Lower lobe of right lung (tissue), 2 donors: Measurements from ENCODE around the gene MPV17L2. TPM values are rescaled to one million over a fixed set of nuclear protein-coding genes. Genes with fewer than 3 reads are reported as not detected.
A peak's percentile ranks its signal among the peaks of the same experiment; 100 is the strongest.

Source experiments
- ATAC-seq, 2 donors: fragments of 200-7000 bp; cut with Tn5 transposase; one replicate each; pipeline ENCODE4 v1.9.1; 2020 to 2022; ENCODE audit warnings: mild to moderate bottlenecking in 2 of 2, moderate library complexity in 2 of 2
- DNase-seq: peaks from one replicate; pipeline ENCODE4 v3.0.0-alpha.2; 2020
- H3K27ac ChIP-seq: fragments of 200-600 bp; one replicate; pipeline ENCODE4 v1.8.0; 2022
- H3K27me3 ChIP-seq: fragments of 200-600 bp; one replicate; pipeline ENCODE4 v1.8.0; 2022; ENCODE audit warnings: low read depth
- H3K36me3 ChIP-seq: fragments of 200-600 bp; one replicate; pipeline ENCODE4 v1.8.0; 2022; ENCODE audit warnings: mild to moderate bottlenecking
- H3K4me1 ChIP-seq: fragments of 200-600 bp; one replicate; pipeline ENCODE4 v1.8.0; 2022
- H3K4me3 ChIP-seq: fragments of 200-600 bp; one replicate; pipeline ENCODE4 v1.8.0; 2022; ENCODE audit warnings: mild to moderate bottlenecking
- H3K9me3 ChIP-seq: fragments of 200-600 bp; one replicate; pipeline ENCODE4 v1.8.0; 2022
- intact Hi-C: fragments of 100-400 bp; cut with DNase I; formaldehyde crosslinking; loops from one replicate; pipeline ENCODE4 v1.11.0; 2022
- total RNA-seq: library from RNA; stranded (reverse); fragmentation: NEBNext Ultra II Directional; extraction: Animal tissue kit (Norgen Biotek cat#: 25700); gene quantifications from one replicate; pipeline ENCODE4 v1.2.1, GENCODE V29; 2021
- TF ChIP-seq, protein P1 (sequence below): fragments of 200-600 bp; IDR thresholded peaks from one replicate; pipeline ENCODE4 v1.8.0; 2022; ENCODE audit warnings: antibody characterized with exemption, mild to moderate bottlenecking
- donor health status: DM: no; HTN: yes; CAD: no; lungs with severe emphysema.

MPV17L2 gene
- total RNA-seq, 1 donor from 2014 or later = 6.6 TPM

DNA sequence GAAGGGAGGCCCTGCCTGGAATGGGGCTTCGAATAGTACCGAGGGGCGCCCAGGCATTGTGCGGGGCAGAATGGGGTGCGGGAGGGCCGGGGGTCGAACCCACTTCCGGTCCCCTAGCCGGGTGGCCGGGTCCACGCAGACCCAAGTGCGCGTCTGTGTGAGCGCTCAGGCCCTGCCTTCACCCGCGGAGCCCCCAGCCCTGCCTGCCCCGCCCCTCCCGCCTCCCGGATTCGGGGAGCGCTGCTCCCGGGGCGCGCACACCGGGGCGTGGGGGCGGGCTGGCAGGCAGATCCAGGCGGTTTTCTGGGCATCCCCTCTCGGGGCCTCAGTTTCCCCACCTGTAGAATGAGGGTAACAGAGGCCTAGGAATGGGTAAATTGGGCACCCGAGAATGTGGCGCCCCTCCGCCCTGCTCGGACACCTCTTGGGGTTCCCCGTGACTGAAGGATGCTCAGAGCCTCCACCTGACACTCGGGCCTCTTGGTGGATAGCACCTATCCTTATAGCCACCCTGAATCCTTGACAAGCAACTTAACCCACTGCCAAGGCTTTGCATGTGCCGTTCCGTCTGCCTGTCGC lies 39.4 kb upstream of the MPV17L2 start:
- H3K4me3 ChIP-seq = peak overlapping the region; percentile 83
- intact Hi-C loops = no loop called here
- DNase-seq = peak; percentile 59
- peak overlapping the region; percentile 95 for H3K27ac ChIP-seq
- ATAC-seq = peak; percentile 0
- peaks cover 12% of the 10 kb centered on the region for H3K36me3 ChIP-seq
- TF ChIP-seq, protein P1, sequence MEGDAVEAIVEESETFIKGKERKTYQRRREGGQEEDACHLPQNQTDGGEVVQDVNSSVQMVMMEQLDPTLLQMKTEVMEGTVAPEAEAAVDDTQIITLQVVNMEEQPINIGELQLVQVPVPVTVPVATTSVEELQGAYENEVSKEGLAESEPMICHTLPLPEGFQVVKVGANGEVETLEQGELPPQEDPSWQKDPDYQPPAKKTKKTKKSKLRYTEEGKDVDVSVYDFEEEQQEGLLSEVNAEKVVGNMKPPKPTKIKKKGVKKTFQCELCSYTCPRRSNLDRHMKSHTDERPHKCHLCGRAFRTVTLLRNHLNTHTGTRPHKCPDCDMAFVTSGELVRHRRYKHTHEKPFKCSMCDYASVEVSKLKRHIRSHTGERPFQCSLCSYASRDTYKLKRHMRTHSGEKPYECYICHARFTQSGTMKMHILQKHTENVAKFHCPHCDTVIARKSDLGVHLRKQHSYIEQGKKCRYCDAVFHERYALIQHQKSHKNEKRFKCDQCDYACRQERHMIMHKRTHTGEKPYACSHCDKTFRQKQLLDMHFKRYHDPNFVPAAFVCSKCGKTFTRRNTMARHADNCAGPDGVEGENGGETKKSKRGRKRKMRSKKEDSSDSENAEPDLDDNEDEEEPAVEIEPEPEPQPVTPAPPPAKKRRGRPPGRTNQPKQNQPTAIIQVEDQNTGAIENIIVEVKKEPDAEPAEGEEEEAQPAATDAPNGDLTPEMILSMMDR = no peak
- H3K4me1 ChIP-seq = peaks cover 48% of the 10 kb centered on the region
- no peaks in the 10 kb centered on the region for H3K9me3 ChIP-seq
- no peaks in the 10 kb centered on the region for H3K27me3 ChIP-seq

DNA sequence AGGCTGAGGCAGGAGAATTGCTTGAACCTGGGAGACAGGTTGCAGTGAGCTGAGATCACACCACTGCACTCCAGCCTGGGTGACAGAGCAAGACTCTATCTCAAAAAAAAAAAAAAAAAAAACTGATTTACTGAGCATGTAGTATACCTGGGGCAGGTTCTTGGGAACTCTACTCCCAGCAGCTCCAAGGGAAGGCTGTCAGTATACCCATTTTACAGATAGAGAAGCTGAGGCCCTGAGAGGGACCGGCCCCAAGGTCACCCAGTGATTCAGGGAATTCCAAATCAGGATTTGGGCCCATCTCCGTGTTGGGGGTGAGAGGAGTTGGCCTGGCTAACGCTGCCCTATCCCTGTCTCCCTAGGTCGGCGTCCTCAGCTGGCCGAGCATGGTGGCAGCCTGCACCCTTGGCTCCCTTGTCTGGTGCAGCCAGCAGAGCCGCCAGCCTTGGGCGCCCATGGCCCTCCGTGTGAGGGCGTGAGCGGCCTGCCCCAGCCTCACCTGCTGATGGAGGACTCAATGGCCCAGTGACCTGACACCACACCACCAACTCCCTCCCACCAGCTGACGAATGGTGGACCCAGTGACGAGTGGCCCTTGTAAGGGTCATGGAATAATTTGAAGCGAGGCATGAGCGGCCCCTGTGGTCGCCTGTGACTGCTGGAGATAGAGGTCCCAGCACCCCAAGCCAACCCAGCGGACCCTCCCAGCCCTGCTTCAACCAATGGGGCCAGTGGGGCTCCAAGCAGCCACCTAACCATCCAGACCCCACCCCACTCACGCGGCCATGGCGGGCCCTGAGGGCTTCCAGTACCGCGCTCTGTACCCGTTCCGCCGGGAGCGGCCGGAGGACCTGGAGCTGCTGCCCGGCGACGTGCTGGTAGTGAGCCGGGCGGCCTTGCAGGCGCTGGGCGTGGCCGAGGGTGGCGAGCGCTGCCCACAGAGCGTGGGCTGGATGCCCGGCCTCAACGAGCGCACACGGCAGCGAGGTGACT lies 37.6 kb upstream of the MPV17L2 start:
- Histone ChIP-seq H3K4me3 (peak overlapping the region; percentile 7), H3K9me3 (no peaks in the 10 kb centered on the region), H3K36me3 (peaks cover 12% of the 10 kb centered on the region), H3K27ac (peak overlapping the region; percentile 38), H3K4me1 (peaks cover 48% of the 10 kb centered on the region), H3K27me3 (no peaks in the 10 kb centered on the region)
- TF ChIP-seq, protein P1 = no peak
- ATAC-seq (no peak), DNase-seq (peak; percentile 75)
- intact Hi-C loops = no loop called here

DNA sequence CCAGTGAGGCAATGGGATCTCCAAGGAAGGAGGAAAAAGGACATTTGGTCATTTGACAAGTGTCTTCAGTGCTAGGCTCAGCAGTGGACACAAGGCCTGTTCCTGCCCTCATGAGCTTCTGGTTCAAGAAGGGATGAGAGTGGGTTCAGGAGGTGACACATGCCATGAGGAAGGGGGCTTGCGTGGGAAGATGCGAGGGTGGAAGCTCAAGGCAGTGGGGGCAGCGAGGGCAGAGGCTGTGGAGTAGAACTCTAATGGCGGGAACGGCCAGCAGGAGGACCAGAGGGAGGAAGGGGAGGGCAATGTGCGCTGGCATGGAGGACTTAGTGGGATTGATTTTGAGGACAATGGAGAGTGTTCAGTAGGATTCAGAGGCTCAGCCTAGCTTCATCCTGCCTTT lies 36.8 kb upstream of the MPV17L2 start:
- Histone ChIP-seq H3K9me3 (no peaks in the 10 kb centered on the region), H3K36me3 (peaks cover 12% of the 10 kb centered on the region), H3K27ac (peak overlapping the region; percentile 59), H3K27me3 (no peaks in the 10 kb centered on the region), H3K4me1 (peaks cover 53% of the 10 kb centered on the region), H3K4me3 (peak overlapping the region; percentile 7)
- TF ChIP-seq, protein P1 = no peak
- intact Hi-C loops = no loop called here
- no peak for DNase-seq
- ATAC-seq = no peak

DNA sequence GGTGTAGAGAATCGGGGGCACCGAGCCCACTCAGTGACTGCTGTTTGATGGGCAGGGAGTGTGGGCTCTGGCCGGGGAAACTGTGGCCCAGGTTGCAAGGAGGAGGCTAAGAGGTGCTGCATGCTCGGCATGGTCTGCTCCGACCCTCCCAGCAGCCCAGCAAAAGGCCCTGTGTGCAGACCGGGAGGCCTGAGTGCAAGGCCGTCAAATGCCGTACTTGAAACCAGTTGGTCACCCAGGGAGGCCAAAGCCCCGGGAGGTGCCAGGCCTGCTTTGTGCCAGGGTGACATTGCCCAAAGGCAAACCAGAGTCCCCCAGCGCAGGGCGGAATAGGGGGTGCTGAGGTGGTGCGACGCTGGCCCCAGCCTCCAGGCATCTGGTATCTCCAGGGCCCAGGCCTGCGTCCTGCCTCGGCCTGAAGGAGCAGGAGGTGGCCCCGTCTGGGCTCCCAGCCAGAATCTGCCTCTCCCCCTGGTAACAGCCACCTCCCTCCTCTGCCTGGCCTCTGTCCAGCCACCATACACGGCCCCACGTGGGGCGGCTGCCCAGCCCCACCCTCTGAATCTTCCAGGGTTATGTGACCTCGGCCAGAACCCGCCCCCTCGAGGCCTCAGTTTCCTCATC lies 36.1 kb upstream of the MPV17L2 start:
- H3K9me3 ChIP-seq = no peaks in the 10 kb centered on the region
- no peaks in the 10 kb centered on the region for H3K27me3 ChIP-seq
- peaks cover 52% of the 10 kb centered on the region for H3K4me1 ChIP-seq
- peak overlapping the region; percentile 59 for H3K27ac ChIP-seq
- intact Hi-C loops = no loop called here
- H3K36me3 ChIP-seq = peaks cover 15% of the 10 kb centered on the region
- TF ChIP-seq, protein P1 = no peak
- peak; percentile 11 to 24 for ATAC-seq
- no peak overlapping the region for H3K4me3 ChIP-seq
- peak; percentile 92 for DNase-seq

DNA sequence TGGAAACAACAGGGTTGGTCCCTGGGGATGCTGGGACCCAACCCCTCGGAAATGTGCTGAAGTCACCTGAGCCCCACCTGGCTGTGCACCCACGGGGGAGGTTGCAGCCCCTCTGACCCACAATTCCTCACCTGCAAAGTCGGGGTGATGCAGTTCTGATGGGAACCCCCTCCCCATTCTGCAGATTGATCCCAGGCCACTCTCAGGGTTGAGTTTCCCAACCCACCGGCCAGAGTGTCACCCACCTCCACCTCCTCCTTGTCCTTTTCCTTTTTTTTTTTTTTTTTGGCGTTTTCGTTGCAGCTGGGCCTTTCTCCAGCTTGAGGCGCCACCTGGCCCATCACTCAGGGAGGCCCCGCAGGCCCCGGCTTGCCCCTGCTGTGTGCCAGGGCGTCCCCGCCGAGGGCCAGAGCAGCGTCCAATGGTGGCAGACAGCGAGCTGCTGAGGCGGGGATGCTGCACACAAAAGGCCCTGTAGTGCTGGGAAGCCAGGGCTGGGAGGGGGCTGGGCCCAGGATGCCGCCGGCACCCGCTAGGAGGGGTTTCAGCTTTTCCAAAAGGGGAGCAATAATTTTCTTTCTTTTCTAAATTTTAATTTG lies 35.5 kb upstream of the MPV17L2 start:
- TF ChIP-seq, protein P1 = no peak
- ATAC-seq (no peak), DNase-seq (no peak)
- no peak overlapping the region for H3K4me3 ChIP-seq
- no peaks in the 10 kb centered on the region for H3K27me3 ChIP-seq
- intact Hi-C loops = no loop called here
- H3K36me3 ChIP-seq = peaks cover 21% of the 10 kb centered on the region
- no peaks in the 10 kb centered on the region for H3K9me3 ChIP-seq
- peaks cover 52% of the 10 kb centered on the region for H3K4me1 ChIP-seq
- H3K27ac ChIP-seq = peak overlapping the region; percentile 59
